Tibial nerve (tissue), 4 donors: ENCODE results near the gene ARID1B.

Experiments used
- CTCF ChIP-seq, 5 experiments: fragments of 200-600 bp in 3 of 5; fragments of 450-650 bp in 2 of 5; sonication (generic) in 3 of 5; IDR thresholded peaks; one replicate each; pipeline ENCODE4 v1.5.1; 2016 to 2019; ENCODE audit warnings: antibody characterized with exemption in 5 of 5, mild to moderate bottlenecking in 3 of 5, moderate library complexity in 2 of 5
- EP300 ChIP-seq, 2 donors: sonication (generic); formaldehyde crosslinking; IDR thresholded peaks; one replicate each; pipeline ENCODE4 v1.6.1; 2017; ENCODE audit warnings: antibody characterized with exemption in 2 of 2, mild to moderate bottlenecking in 1 of 2

GRCh38 chr6:157224178-157224950, 447.2 kb downstream of the ARID1B start:
- no peak for TF ChIP-seq EP300 (IDR thresholded peaks at IDR 0.05)
- TF ChIP-seq CTCF (IDR thresholded peaks at IDR 0.05) = no peak
